ENCODE results near the gene SUMO2. TPM values are rescaled to one million over a fixed set of nuclear protein-coding genes. Genes with fewer than 3 reads are reported as not detected.

The SUMO2 gene
- total RNA-seq, 1 donor from 2014 or later: 657 TPM

DNA sequence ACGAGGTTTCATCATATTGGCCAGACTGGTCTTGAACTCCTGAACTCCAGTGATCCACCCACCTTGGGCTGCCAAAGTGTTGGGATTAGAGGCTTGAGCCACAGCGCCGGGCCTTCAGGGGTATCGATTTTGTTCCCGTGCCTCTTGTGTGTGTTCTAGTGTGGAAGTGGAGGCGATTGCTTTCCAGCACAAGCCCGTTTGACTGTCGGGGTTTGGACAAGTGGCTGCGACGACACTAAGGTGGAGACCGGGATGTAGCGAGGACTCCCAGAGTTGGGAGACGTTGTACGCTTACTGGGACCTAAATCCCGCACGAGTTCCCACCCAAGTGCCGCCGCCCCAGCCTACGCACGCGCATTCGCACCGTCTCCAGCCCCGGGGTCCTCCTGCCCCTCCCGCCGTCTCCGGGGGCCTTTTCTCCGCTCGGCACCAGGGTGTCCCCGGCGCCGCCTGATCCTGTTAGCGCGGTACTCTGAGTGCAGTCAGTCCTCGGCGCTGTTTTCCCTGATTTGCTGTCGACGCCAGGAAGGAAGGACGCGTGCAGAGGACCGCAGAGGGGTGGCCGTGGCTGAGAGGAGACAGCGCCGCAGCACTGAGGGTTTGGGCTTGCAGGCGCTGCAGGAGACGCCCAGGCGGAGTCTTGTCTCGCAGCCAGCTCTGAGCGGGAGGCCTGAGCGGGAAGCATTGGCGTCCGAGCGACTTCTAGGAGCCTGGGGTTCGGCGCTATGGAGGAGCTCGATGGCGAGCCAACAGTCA lies 22.5 kb upstream of the SUMO2 start, which contains the start of gene NUP85:
Gene NUP85 (plus strand): TSS at position 643 of the 756 bp plus-strand sequence. CDS start 83 bp downstream, at position 726.
- Mint-ChIP-seq H3K4me1 (ENCODE audit: unreplicated experiment) (peaks cover 12% of the 10 kb centered on the region), H3K27ac (ENCODE audit: unreplicated experiment) (peak within 1 kb of the TSS; percentile 95), H3K9me3 (ENCODE audit: unreplicated experiment) (no peaks in the 10 kb centered on the region), H3K27me3 (ENCODE audit: unreplicated experiment) (peaks cover 5% of the 10 kb centered on the region), H3K36me3 (ENCODE audit: low read depth, unreplicated experiment) (peaks cover 13% of the 10 kb centered on the region), H3K4me3 (ENCODE audit: unreplicated experiment) (peak within 1 kb of the TSS; percentile 98)
- no peak for TF ChIP-seq CTCF (IDR thresholded peaks at IDR 0.05; ENCODE audit: unreplicated experiment)
- peak; percentile 97 for DNase-seq (ENCODE audit: low spot score)

GRCh38 chr17:75199886-75200618 lies 17.3 kb upstream of the SUMO2 start:
- no peak overlapping the region for H3K27ac Mint-ChIP-seq (ENCODE audit: unreplicated experiment)
- no peak overlapping the region for H3K4me3 Mint-ChIP-seq (ENCODE audit: unreplicated experiment)
- no peaks in the 10 kb centered on the region for H3K4me1 Mint-ChIP-seq (ENCODE audit: unreplicated experiment)
- no peak for TF ChIP-seq CTCF (IDR thresholded peaks at IDR 0.05; ENCODE audit: unreplicated experiment)
- no peak for DNase-seq (ENCODE audit: low spot score)
- peaks cover 5% of the 10 kb centered on the region for H3K27me3 Mint-ChIP-seq (ENCODE audit: unreplicated experiment)
- no peaks in the 10 kb centered on the region for H3K9me3 Mint-ChIP-seq (ENCODE audit: unreplicated experiment)
- no peaks in the 10 kb centered on the region for H3K36me3 Mint-ChIP-seq (ENCODE audit: low read depth, unreplicated experiment)

DNA sequence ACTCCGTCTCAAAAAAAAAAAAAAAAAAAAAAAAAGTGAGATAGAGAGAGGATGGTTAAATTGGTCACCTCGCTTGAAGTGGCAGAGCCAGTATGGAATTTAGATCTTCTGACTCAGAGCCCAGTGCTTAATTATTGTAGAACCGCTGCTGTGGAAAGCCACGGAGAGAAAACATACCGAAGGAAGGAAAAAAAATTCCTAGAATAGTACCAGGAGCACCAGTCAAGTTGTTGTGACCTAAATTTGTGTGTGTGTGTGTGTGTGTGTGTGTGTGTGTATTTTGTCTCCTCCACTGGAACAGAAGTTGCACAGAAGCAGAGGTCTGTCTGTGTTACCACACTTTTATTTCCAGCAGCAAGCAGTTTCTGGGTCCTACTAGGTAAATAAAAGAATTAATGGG lies 12.1 kb upstream of the SUMO2 start:
- Mint-ChIP-seq H3K9me3 (ENCODE audit: unreplicated experiment) (no peaks in the 10 kb centered on the region), H3K36me3 (ENCODE audit: low read depth, unreplicated experiment) (no peaks in the 10 kb centered on the region), H3K4me1 (ENCODE audit: unreplicated experiment) (no peaks in the 10 kb centered on the region), H3K27me3 (ENCODE audit: unreplicated experiment) (peaks cover 3% of the 10 kb centered on the region), H3K27ac (ENCODE audit: unreplicated experiment) (no peak overlapping the region), H3K4me3 (ENCODE audit: unreplicated experiment) (no peak overlapping the region)
- TF ChIP-seq CTCF (IDR thresholded peaks at IDR 0.05; ENCODE audit: unreplicated experiment): no peak
- no peak for DNase-seq (ENCODE audit: low spot score)

GRCh38 chr17:75191584-75191983 lies 8.8 kb upstream of the SUMO2 start:
- H3K4me1 Mint-ChIP-seq (ENCODE audit: unreplicated experiment): no peaks in the 10 kb centered on the region
- H3K27me3 Mint-ChIP-seq (ENCODE audit: unreplicated experiment): no peaks in the 10 kb centered on the region
- no peaks in the 10 kb centered on the region for H3K36me3 Mint-ChIP-seq (ENCODE audit: low read depth, unreplicated experiment)
- no peak overlapping the region for H3K27ac Mint-ChIP-seq (ENCODE audit: unreplicated experiment)
- no peak for TF ChIP-seq CTCF (IDR thresholded peaks at IDR 0.05; ENCODE audit: unreplicated experiment)
- DNase-seq (ENCODE audit: low spot score): no peak
- no peaks in the 10 kb centered on the region for H3K9me3 Mint-ChIP-seq (ENCODE audit: unreplicated experiment)
- H3K4me3 Mint-ChIP-seq (ENCODE audit: unreplicated experiment): no peak overlapping the region

GRCh38 chr17:75188614-75189013 lies 5.9 kb upstream of the SUMO2 start:
- Mint-ChIP-seq H3K36me3 (ENCODE audit: low read depth, unreplicated experiment) (peaks cover 11% of the 10 kb centered on the region), H3K27me3 (ENCODE audit: unreplicated experiment) (peaks cover 8% of the 10 kb centered on the region)

More at GRCh38 chr17:75188614-75189013, 5.9 kb upstream of the SUMO2 start:
- no peak for TF ChIP-seq CTCF (IDR thresholded peaks at IDR 0.05; ENCODE audit: unreplicated experiment)
- Mint-ChIP-seq H3K4me3 (ENCODE audit: unreplicated experiment) (no peak overlapping the region), H3K4me1 (ENCODE audit: unreplicated experiment) (peaks cover 10% of the 10 kb centered on the region), H3K27ac (ENCODE audit: unreplicated experiment) (no peak overlapping the region), H3K9me3 (ENCODE audit: unreplicated experiment) (no peaks in the 10 kb centered on the region)
- no peak for DNase-seq (ENCODE audit: low spot score)

Measured in endothelial cell (in vitro differentiated cells).